Measurements from ENCODE around the gene MRPL52.

DNA sequence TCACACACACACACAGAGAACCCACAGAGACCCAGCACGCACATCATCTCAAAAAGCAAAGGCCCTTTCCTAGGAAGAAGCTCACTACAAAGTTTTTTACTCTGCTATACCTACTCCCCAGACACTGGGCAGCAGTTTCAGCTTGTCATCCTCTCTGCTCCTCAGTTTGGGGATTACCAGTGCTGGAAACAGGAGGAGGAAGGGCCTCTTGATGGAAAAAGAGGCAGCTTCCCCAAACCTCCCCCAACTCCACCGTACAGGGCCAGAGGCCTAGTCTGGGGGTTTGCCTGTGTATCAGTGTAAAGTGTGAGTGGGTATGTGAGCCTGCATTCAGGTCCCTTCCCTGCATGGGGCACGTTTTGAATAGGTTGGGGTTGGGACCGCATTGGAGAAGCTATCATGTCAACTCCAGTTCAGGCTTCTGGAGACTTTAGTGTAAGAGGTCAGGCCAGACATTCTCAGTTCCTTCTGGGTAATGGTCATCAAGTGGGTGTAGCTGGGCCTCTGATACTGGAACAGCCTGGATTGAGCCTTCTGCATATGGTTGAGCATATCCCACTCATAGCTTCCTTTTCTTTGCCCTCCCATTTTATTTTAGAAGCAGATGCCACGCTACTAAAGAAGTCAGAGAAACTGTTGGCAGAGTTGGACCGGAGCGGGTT, 54.5 kb downstream of the MRPL52 start:
- TF ChIP-seq EZH2 (IDR thresholded peaks at IDR 0.05) (no peak), FOXP2 (optimal IDR thresholded peaks at IDR 0.05; ENCODE audit: control extremely low read depth, extremely low read length, insufficient read depth) (no peak)

Data from SK-N-MC (cell line).